Measurements from ENCODE around the gene ALKBH2. TPM values are rescaled to one million over a fixed set of nuclear protein-coding genes. Genes with fewer than 3 reads are reported as not detected.
"Not testable (repeated sequence)": the region's sequence is repeated elsewhere in the genome, so short reads cannot be mapped to it uniquely, and the experiment has no call there.

Gene ALKBH2
- total RNA-seq, 1 donor from 2014 or later, result 18.6 TPM

GRCh38 chr12:109054520-109054919 lies 38.8 kb downstream of the ALKBH2 start:
- Histone ChIP-seq H3K36me3 (peaks cover 15 to 21% of the 10 kb centered on the region in 2 donors), H3K9me3 (no peaks in the 10 kb centered on the region), H3K4me3 (no peak overlapping the region), H3K27me3 (no peaks in the 10 kb centered on the region), H3K27ac (no peak overlapping the region), H3K4me1 (peaks cover 0 to 15% of the 10 kb centered on the region in 2 donors)
- no peak for DNase-seq (ENCODE audit: low spot score in 2 of 2)
- TF ChIP-seq, protein P1, sequence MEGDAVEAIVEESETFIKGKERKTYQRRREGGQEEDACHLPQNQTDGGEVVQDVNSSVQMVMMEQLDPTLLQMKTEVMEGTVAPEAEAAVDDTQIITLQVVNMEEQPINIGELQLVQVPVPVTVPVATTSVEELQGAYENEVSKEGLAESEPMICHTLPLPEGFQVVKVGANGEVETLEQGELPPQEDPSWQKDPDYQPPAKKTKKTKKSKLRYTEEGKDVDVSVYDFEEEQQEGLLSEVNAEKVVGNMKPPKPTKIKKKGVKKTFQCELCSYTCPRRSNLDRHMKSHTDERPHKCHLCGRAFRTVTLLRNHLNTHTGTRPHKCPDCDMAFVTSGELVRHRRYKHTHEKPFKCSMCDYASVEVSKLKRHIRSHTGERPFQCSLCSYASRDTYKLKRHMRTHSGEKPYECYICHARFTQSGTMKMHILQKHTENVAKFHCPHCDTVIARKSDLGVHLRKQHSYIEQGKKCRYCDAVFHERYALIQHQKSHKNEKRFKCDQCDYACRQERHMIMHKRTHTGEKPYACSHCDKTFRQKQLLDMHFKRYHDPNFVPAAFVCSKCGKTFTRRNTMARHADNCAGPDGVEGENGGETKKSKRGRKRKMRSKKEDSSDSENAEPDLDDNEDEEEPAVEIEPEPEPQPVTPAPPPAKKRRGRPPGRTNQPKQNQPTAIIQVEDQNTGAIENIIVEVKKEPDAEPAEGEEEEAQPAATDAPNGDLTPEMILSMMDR (IDR thresholded peaks at IDR 0.05), result no peak
- intact Hi-C loops (cut with DNase I), result loop anchor here (5.0 to 10.0 kb wide), 2 partner anchors 410 to 492 kb away; partner anchors contain the start of genes ISCU and SART3

DNA sequence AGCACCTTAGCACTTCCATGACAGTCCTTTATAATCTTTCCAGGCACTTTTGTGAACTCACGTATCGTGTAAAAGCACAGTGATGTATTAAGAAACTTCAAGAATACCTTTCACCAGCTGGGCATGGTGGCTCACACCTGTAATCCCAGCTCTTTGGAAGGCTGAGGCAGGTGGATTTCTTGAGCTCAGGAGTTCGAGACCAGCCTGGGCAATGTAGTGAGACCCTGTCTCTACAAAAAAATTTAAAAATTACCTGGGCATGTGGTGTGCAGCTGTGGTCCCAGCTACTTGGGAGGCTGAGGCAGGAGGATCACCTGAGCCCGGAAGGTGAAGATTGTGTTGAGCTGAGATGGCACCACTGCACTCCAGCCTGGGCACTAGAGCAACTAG lies 39.2 kb downstream of the ALKBH2 start:
- Histone ChIP-seq H3K4me1 (peaks cover 0 to 15% of the 10 kb centered on the region in 2 donors), H3K36me3 (peaks cover 11 to 17% of the 10 kb centered on the region in 2 donors), H3K4me3 (peak overlapping the region; percentile 71 to 96)
- intact Hi-C loops (cut with DNase I), result loop anchor here (5.0 to 10.0 kb wide), 2 partner anchors 409 to 492 kb away; partner anchors contain the start of genes ISCU and SART3
- H3K27ac ChIP-seq; H3K9me3 ChIP-seq; DNase-seq (ENCODE audit: low spot score in 2 of 2); H3K27me3 ChIP-seq: not testable (repeated sequence)

GRCh38 chr12:109053382-109054123 lies 39.7 kb downstream of the ALKBH2 start:
- intact Hi-C loops (cut with DNase I), result loop anchor here (5.0 to 10.0 kb wide), 2 partner anchors 409 to 491 kb away; partner anchors contain the start of genes ISCU and SART3
- H3K27ac ChIP-seq, result peak overlapping the region; percentile 67 to 81
- no peaks in the 10 kb centered on the region for H3K27me3 ChIP-seq
- peaks cover 0 to 15% of the 10 kb centered on the region in 2 donors for H3K4me1 ChIP-seq
- peak overlapping the region; percentile 71 to 96 for H3K4me3 ChIP-seq
- DNase-seq (ENCODE audit: low spot score in 2 of 2), result no peak
- TF ChIP-seq, protein P1 (IDR thresholded peaks at IDR 0.05), result no peak
- peaks cover 6 to 12% of the 10 kb centered on the region in 2 donors for H3K36me3 ChIP-seq
- no peaks in the 10 kb centered on the region for H3K9me3 ChIP-seq

- peaks cover 2 to 4% of the 10 kb centered on the region in 2 donors for H3K36me3 ChIP-seq
- H3K4me1 ChIP-seq, result peaks cover 0 to 15% of the 10 kb centered on the region in 2 donors
- H3K27ac ChIP-seq, result peak within 1 kb of the TSS; percentile 67 to 81
- H3K4me3 ChIP-seq, result peak within 1 kb of the TSS; percentile 71 to 96
- TF ChIP-seq, protein P1 (IDR thresholded peaks at IDR 0.05), result no peak
- intact Hi-C loops (cut with DNase I), result loop anchor here (1.0 to 10.0 kb wide), 3 partner anchors 41 to 490 kb away; partner anchors contain the start of genes ALKBH2, ISCU and SART3
- no peaks in the 10 kb centered on the region for H3K9me3 ChIP-seq
- no peaks in the 10 kb centered on the region for H3K27me3 ChIP-seq
- DNase-seq (ENCODE audit: low spot score in 2 of 2), result peak; percentile 25 to 88
Measured at GRCh38 chr12:109052414-109053323, 40.6 kb downstream of the ALKBH2 start, which contains the start of gene USP30. Gene USP30 (plus strand): TSS chr12:109052576. CDS start chr12:109052679, 103 bp downstream.

GRCh38 chr12:109052097-109052413 lies 41.2 kb downstream of the ALKBH2 start:
- Histone ChIP-seq H3K4me3 (peak overlapping the region; percentile 71 to 96), H3K27me3 (no peaks in the 10 kb centered on the region), H3K4me1 (peaks cover 0 to 15% of the 10 kb centered on the region in 2 donors), H3K27ac (peak overlapping the region; percentile 67 to 81), H3K9me3 (no peaks in the 10 kb centered on the region), H3K36me3 (no peaks in the 10 kb centered on the region)
- TF ChIP-seq, protein P1 (IDR thresholded peaks at IDR 0.05), result no peak
- no peak for DNase-seq (ENCODE audit: low spot score in 2 of 2)
- intact Hi-C loops (cut with DNase I), result loop anchor here (1.0 to 10.0 kb wide), 3 partner anchors 41 to 490 kb away; partner anchors contain the start of genes ALKBH2, ISCU and SART3

DNA sequence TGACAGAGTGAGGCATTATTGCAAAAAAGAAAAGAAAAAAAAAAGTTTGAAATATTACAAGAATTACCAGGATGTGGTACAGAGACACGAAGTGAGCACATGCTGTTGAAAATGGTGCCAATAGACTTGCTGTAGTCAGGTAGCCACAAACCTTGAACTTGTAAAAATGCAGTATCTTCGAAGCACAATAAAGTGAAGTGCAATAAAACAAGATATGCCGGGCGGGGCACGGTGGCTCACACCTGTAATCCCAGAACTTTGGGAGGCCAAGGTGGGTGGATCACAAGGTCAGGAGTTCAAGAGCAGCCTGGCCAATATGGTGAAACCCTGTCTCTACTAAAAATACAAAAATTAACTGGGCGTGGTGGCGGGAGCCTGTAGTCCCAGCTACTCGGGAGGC lies 43.5 kb downstream of the ALKBH2 start:
- not testable (repeated sequence) for H3K27me3 ChIP-seq; H3K9me3 ChIP-seq; DNase-seq (ENCODE audit: low spot score in 2 of 2); H3K27ac ChIP-seq; H3K4me3 ChIP-seq; H3K36me3 ChIP-seq
- intact Hi-C loops (cut with DNase I), result loop anchor here (5.0 to 10.0 kb wide), 2 partner anchors 405 to 487 kb away; partner anchors contain the start of genes ISCU and SART3
- peaks cover 0 to 13% of the 10 kb centered on the region in 2 donors for H3K4me1 ChIP-seq

DNA sequence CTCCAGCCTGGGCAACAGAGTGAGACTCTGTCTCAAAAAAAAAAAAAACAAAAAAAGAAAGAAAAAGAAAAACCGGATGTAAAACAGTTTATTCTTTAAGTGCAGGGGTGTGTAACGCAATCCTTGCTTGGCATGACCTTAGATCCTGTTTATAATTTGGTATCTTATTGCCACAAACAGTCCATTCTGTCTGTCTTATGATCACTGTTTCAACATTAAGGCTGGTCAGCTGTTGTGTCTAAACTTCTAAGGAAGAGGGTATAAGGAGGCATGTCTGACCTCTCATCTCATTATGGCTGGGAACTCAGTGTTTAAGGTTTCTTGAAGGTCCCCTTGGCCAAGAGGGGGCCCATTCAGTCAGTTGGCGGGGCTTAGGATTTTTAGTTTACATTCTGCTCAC lies 44.6 kb downstream of the ALKBH2 start:
- H3K27me3 ChIP-seq; H3K36me3 ChIP-seq; H3K4me3 ChIP-seq; intact Hi-C loops (cut with DNase I); DNase-seq (ENCODE audit: low spot score in 2 of 2); H3K9me3 ChIP-seq; H3K27ac ChIP-seq; H3K4me1 ChIP-seq: not testable (repeated sequence)
